GM18519 (cell line): ENCODE measurements around the gene MELTF.

Source experiments
- ATAC-seq: cut with Tn5 transposase; IDR thresholded peaks from one replicate; pipeline ENCODE4 v1.9.1; 2021; ENCODE audit warnings: mild to moderate bottlenecking, moderate library complexity; ENCODE audit not compliant: unreplicated experiment, low FRiP score

MELTF gene

DNA sequence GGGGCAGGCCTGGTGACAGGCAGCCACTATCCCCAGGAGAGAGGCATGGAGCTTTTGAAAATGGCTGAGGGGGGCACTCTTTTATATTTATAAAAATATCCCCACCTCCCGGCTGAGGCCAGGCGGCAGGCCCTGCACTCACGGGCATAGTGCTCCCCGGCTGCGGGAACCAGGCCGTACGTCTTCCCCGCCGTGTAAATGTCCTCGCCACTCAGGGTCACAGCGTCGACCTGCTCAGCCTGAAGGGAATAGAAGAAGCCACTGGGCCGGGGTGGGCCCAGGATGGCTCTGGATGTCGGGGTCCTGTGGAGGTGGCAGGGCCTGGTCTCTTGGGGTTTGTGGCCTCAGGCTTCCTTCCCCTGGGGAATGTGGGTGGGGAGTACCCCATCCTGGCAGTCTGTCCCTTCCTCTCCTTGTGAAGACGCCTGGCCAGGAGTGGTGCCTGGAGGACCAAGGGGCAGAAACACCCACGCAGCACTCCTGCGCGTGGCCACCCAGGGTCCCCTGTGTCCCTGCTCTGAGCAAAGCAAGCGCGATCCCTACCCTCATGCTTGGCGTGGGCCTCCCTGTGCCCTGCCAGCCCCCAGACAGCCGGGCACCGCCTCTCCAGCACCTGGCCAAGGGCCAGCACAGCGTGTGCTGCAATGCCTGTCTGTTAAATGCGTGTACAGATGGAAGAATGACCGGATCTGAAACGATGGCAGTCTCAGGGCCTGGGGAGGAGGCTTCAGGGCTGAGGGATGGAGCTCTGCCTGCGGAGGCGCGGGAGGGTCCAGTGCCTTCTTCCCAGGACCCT, 18.9 kb downstream of the MELTF start:
- no peak for ATAC-seq

DNA sequence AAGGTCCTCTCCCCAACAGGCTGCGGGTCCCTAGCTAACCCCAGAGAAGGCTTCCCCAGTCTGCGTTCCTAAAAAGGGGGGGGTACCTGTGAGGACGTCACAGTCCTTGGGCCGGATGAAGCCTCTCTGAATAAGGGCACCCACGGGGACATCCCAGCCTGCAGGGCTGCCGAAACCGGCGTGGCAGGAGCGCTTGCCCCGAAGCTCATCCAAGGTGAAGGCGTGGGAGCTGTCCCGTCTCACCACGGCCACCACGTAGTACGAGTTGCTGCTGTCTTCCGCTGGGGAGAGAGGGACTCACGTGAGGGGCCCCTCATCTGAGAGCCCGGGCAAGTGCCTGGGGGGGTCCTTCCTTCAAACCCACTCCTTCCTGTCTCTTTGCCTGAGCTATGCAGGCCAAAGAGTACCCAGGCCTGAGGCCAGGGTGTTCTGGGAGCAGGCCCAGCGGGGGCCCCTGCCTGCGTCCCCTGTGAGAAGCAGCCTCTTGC, 20.0 kb downstream of the MELTF start:
- no peak for ATAC-seq

GRCh38 chr3:197008436-197009209, 21.0 kb downstream of the MELTF start:
- no peak for ATAC-seq

DNA sequence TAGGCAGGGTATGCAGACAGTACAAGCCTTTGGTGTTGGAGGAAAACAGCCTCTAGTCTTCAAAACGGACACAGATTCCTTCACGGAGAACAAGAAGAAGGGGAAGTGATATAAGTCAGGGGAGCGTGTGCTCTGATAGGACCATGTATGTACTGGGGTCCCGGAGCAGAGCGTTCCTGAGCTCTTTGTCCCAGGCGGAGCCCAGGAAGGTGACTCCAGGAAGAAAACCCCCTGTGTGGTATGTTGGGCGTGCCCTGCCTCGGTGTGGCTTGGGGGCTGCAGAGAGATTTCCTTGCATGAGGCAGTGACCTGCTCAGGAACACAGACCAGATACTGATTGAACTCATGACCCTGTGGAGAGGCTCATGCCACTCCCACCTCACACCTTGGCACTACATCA, 21.7 kb downstream of the MELTF start:
- no peak for ATAC-seq

DNA sequence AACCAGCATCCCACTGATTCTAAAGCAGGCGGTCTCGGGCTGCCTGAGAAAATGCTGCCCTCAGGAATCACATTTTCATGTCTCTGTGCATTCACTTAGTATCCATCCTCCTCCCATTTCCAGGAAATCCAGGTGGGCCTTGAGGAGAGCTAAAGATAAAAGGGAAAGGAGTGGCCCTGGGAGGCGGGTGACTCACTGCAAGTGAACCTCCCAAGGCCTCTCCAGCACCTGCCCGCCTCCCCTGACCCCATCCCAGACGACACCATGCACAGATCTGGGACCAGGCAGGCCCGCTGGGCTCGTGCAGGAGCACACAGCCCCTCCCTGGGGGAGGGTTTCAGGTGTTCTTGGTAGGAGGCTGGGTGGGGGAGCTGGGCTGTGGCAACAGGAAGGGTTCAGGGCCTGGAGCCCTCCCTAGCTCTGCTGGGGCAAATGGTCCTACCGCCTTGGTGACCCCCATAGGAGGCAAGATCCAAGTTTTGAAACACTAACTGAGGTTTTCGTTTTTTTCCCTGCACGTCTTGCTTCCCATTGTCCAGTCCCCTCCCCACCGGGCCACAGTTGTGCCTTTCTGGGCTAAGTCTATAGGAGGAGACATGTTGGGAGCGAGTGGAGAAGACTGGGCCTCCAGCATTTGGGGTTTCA, 22.2 kb downstream of the MELTF start:
- no peak for ATAC-seq

DNA sequence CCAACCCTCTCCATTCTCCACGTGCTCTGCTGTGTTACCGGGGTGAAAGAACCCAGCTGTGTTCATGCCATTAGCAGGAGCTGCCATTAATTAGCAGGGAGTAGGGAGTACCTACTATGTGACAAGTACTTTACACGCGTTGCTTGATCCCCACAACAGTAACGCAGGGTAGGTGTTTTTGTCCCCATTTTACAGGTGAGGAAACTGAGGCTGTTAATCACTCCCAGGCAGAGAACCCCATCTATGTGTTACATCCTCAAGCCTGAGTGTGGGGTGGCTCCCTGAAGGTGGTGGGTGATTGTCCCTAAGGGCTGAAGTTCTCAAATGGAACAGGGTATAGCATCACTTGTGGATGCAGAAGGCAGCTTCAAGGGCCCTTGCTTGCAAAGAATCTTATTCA, 22.8 kb downstream of the MELTF start:
- ATAC-seq, result no peak

GRCh38 chr3:197006446-197006845, 23.2 kb downstream of the MELTF start:
- ATAC-seq, result no peak

DNA sequence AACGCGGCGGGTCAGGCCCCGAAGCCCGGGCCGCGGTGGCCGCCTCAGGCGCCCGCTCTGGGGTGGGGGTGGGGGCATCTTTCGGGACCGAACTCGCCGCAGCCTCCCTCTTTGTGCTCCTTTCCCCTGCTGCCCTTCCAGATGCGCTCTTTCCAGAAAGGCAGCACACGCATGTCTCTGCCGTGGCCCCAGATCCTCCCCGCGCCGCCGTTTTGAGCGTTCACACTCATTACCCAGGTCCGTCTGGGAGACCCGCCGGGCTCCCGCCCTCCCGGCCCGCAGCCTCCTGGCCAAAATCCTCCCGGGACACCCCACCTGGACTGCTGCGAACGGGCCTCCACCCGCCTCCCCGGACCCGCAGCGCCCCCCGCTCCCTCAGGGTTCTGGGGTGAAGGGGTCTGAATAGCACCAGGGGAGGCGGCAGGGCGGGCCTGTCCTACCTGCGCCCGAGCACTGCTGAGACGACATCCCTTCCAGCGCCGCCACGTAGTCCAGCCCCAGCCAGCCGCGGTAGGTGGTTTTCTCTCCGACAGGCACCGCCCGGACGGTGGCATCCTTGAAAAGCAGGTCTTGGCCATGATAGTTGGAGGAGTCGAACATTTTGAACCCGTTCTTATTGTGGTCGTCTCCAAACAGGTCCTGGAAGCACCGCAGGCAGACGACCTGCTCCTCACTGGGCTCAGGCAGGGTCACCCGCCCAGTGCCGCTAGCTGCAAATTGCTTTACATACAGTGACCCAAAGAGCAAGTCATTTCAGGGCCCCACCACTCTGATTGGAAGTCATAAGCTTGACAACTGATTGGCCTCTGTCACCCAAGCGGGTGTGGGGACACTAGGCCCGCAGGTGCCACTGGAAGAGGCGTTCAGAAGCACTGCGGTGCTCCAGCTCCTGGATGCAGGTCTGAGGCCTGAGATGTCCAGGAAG, 25.9 kb downstream of the MELTF start:
- no peak for ATAC-seq

- peak; percentile 38 for ATAC-seq
These were observed 26.7 kb downstream of the MELTF start for GRCh38 chr3:197002701-197003454.

DNA sequence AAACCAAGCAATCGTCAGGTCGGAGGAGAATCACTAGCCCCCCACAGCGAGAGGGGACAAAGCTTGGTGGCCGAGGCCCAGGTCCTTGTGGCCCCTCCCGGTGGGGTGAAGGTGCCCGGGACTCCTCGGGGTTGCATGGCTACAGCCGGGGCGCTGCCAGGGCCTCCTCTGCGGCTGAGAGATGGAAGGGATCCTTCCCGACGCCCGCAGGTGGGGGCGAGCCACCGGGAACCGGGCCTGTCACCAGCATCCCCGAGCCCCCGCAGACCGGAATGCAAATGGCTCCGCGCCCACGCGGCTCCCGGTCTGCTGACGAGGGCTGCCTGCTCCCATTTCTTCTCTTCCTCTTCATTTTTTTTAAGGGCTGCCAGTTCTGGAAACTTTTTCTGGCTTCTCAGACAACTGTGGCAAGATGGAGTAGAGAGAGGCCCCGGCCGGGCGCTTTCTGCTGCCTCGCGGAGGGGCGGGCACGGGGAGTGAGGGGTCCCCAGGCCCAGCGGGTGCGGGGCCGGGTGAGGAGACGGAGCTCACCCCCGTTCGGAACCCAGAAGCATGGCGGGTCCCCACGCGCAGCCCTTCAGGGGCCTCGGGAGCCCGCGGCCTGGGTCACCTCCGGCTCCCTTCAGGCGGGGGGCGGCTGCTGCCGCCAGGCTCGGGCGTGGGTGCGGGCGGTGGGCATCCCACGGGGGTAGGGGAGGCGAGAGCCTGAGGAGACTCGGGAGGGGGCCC, 27.5 kb downstream of the MELTF start:
- peak; percentile 15 for ATAC-seq

DNA sequence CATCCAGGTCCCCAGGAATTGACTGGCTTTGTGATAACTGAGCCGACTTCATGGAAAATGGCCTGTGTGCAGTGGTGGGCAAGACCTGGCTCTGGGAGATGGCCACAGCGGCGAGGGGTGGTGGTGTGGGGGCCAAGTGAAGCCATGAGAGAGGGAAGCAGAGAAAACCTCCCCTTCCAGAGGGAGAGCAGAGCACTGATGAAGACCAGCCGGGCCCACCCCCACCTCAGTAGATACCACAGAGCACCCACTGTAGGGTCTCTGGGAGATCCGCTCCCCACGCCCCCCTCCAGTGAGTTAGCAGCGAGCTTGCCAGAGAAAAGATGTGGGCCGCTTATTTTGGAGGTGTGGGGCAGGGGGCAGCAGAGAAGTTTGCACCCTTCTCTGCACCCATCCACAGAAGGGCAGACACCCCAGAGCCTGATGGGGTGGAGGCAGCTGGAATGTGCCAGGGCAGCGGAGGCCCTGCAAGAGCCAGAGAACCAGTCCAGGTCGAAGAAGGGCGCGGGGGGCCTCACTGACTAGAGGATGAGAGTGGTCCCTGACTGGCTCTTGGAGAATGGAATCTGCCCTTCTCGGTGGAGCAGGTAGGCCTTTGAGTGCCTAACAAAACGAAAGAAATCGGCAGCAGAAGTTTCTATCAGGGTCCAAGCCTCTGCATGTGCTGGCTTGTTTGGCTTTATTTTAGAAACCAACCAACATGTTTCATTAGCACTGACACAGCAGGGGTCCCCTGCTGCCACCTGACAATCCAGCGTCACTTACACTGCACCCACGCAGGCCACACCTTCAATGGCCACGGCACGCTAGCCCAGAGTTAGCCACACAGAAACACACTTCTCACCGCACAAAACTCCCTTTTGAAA, 28.3 kb downstream of the MELTF start:
- ATAC-seq, result no peak

- no peak for ATAC-seq
These were observed 29.4 kb downstream of the MELTF start for GRCh38 chr3:197000211-197000610.

DNA sequence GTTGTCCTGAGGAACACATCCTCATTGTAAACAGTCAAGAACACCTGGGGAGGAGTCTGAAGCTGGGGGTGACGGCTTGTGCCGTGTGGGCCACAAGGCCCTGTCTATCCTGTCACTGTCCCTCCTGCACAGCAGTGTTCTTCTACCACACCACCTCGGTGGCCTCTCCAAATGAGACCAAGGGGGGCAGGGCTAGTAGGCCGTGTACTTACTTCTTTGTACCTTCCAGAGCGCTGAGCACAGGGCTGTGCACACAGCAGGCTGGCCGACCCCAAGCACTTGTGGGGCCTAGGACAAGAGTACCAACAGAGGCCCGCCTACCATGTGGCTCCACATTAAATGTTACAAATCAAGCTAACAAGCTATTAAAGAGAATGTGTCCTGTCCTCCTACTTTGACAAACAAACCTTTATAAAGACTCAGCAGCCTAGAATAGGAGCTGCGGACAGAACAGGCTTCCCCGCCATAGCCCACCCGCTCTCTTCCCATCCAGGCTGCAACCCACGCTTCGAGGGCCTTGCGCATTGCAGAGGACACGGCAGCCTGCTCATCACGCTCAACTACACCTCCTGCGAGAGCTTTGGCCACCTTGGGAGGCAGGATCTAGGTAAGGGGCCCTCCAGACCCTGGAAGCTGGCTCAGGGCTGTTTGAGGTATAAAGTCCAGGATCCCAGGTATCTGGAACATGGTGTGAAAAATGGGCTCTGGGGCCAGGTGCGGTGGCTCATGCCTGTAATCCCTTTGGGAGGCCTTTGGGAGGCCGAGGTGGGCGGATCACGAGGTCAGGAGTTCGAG, 30.5 kb downstream of the MELTF start:
- ATAC-seq, result no peak

- no peak for ATAC-seq
These were observed 32.3 kb downstream of the MELTF start for GRCh38 chr3:196997311-196997710.

- ATAC-seq, result no peak
These were observed 33.0 kb downstream of the MELTF start for GRCh38 chr3:196996454-196997265.

DNA sequence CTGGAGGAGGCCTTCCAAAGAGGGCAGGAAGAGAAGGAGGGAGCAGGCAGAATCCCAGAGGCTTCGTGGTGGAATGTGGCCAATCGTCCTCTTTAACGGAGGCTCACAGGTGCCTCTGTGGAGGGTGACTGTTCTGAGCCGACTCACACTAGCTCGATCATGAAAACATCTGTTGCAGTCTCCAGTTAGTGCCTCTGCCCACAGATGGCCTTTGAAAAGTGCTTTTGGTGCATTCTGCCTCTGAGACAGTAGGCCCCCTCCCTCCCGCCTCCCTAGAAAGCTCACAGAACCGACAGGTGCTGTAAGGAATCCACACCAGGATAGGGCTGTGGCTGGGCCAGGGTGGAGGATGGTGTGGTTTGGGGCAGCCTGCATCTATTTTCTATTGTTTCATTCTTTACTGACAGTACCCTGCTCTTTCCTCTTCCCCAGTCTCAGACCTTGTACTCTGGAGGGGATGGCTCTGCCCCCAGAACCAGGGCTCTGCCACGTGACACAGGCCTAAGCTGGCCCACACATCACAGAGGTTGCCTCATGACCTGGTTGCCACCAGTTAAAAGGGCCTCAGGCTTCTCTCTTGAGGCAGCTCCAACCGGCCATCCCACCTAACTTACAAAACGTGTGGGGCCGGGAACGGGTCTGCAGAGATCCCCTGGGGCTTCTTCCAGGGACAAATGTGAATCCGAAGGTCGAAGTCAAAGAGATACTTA, 33.8 kb downstream of the MELTF start:
- ATAC-seq, result no peak
